ENCODE measurements around the gene SCD5.

SCD5 gene

GRCh38 chr4:82718162-82718940 is 80.2 kb downstream of the SCD5 start:
- DNase-seq: no peak

DNA sequence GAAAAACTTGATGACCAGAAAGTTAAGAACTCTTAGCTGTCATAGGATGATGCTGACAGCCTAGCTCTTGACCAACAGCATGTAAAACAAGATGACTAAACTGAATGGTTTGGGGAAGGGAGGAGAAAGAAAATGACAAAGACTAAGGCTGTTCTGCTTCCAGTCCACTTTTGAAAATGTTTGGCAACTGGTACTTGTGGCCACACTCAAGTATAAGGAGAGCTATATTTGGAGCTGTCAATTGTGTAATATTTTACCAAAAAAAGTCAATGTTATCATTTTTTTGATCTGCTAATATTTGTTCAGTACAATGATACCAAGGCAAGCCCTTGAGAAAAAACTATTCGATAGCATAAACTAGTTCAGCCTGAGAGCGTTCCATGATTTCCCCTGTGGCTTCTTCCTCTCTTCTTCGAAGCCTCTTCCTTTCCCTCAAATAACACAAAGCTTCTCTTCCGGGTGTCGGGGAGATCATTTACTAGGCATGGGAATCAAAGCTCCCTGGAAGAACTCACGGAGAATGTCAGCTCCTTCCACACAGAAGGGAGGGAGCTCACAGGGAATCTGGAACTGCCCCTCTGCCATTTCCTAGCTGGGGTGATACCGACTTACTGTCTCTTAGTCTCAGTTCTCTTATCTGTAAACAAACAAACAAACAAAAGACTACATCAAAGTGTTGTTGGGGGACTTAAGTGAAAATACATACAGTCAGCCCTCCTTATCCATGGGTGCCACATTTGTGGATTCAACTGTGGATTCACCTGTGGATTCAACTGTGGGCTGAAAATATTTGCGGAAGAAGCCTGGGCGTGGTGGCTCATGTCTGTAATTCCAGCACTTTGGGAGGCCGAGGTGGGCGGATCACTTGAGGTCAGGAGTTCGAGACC is 82.6 kb downstream of the SCD5 start:
- DNase-seq: no peak

DNA sequence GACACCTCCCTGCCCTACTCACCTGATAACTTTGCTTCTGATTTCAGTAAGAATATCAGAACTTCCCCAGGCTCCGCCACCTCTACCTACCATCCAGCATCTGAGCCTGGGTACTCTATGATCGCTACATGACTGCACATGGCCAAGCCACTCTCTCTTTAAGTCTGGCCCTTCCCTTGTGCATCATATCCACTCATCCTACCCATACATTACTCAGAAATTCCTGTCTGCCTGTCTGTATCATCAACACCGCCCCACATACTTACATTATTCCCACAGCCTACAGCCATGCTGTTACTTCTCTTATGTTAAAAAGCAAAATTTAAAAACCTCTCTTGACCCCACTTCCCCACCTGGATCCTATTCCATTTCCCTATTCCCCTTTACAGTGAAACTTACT is 84.7 kb downstream of the SCD5 start:
- DNase-seq: no peak

- no peak for DNase-seq
Observed at GRCh38 chr4:82712561-82712960, 86.0 kb downstream of the SCD5 start.

- no peak for DNase-seq
Observed at GRCh38 chr4:82711158-82711785, 87.3 kb downstream of the SCD5 start.

DNA sequence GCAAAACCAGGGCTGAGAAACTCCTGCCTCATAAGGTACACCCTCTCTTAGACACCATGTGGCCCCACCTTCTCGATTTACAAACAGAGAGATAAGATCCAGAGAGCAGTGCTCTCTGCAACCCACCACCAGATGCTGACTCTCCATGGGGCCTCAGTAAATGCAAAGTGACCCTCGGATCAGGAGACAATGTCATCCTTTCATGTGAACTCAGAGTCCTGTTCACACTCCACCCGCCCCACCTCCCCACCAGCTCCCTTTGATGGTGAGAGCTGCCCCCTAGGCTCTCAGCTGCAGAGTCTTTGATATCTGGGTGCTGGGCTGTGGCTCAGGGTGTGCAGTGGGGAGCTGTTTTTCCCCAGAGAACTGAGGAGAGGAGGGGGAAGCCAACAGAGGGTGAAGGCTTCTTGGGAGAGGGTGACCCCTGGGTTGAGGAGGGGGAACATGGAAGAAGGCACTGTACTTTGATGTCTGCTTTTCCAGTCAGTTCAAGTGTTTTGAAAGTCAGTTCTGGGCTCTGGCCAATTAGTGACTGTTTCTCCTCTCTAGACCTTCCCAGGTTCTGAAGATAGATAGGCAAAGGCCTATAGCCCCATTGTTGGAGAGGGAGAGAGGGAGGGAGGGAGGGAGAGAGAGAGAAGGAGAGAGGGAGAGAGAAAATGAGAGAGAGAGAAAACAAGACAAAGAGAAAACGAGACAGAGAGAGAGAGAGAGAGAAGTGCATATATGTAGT is 88.2 kb downstream of the SCD5 start:
- no peak for DNase-seq

GRCh38 chr4:82708982-82709381 is 89.6 kb downstream of the SCD5 start:
- no peak for DNase-seq

GRCh38 chr4:82706349-82707000 is 92.1 kb downstream of the SCD5 start:
- DNase-seq: no peak

- DNase-seq: no peak
Observed at GRCh38 chr4:82705928-82706300, 92.7 kb downstream of the SCD5 start.

DNA sequence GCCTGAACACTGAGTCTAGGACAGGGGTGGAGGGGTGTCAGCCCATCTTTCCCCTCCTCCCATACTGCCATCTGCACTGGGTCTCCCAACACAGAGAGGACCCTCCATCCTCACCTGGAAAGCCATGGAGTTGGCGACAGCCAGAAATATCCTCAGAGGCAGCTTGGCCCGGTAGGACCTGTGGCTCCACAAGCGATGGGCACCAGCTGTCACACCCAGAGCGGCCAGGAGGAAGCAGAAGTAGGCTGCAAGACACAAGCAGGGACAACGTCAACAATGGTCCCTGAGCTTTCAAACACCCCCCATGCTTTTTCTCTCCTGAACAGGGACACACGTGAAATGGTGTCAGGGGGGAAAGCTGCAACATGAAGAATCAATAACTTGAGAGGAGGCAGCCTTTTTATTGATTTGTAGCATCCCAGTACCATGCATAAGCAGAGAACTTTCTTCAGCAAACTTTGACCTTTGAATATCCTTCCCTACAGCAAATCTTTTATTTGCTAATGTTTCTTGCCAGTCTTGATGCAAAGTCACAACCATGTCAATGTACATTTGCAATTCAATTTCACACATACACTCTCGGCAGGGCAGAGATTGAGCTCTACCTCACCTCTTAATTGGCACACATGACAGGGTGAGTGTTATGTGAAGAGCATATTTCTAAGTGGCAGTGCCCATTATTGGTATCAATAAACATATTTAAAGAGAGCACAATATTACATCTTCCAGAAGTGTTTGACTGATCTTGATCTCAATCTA is 93.2 kb downstream of the SCD5 start:
- no peak for DNase-seq

GRCh38 chr4:82704156-82704555 is 94.4 kb downstream of the SCD5 start:
- no peak for DNase-seq

- DNase-seq: no peak
Observed at GRCh38 chr4:82698412-82698811, 100.2 kb downstream of the SCD5 start.

DNA sequence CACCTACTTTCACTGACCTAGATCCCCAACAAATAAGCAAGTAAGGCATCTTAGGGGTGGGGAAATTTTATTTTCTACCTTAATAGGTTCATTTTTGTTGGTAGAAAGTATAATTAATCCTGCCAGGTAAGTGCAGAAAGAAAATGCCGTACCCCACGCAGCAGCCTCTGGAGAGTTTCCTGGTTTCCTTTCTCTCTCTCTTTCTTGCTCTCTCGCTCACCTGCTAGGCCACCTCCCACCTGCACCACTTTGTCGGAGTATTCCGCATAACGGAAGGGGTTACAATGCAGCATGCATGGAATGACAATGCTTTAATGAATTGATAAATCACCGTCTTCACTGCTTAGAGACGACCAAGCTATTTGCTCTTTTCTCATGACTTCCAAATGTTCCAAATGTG is 101.0 kb downstream of the SCD5 start:
- DNase-seq: no peak

DNA sequence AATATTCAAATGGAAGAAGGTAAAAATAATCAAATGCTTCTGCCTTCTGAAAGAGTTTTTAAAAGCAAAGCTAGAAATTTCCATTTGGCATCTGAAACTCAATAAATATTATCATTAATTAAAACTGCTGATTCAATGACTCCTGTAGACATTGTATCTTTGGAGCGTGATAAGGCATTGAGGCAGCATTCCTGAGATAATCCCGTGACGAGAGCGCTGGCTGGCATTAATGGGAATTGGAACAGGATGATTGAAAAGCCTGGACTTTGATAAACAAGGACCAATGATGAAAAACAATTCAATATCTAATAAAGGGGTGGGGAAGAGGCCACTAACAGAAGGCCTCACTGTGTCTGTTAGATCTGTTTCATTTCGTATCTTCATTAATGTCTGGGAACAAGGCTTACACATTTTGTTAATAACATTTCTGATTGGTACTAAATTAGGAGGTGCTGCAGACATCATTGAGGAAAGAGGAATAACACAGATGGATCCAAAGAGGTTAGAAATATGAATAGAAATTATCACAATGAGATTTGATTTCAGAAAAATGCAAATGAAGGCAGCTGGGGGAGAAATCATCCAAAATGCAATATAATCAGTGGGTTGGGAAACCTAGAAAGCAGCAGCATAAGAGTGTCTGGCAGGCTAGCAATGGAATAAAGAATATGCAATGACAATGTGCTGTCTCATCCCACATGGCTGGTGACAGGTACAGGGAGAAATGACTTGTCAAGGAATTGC is 102.3 kb downstream of the SCD5 start:
- no peak for DNase-seq

DNA sequence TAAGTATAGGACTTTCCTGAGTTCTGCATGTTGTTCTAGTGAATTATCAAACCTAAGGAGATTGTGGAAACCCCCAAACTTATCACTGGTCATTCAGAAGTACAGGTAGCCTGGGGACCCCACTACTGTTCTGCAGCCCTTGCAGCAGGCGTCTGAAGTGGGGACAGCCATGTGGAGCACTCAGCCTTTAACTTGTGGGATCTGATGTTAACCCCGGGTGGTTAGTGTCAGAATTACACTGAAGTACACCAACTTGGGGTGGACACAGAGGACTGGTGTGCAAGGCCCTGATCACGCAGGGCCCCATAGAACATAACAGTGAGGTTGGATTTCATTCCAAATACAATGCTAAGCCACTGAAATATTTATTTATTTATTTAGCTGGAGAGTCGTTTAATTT is 103.7 kb downstream of the SCD5 start:
- DNase-seq: no peak

- DNase-seq: no peak
Observed at GRCh38 chr4:82694046-82694445, 104.5 kb downstream of the SCD5 start.

GRCh38 chr4:82692101-82692780 is 106.4 kb downstream of the SCD5 start:
- no peak for DNase-seq

- DNase-seq: no peak
Observed at GRCh38 chr4:82691431-82691830, 107.2 kb downstream of the SCD5 start.

DNA sequence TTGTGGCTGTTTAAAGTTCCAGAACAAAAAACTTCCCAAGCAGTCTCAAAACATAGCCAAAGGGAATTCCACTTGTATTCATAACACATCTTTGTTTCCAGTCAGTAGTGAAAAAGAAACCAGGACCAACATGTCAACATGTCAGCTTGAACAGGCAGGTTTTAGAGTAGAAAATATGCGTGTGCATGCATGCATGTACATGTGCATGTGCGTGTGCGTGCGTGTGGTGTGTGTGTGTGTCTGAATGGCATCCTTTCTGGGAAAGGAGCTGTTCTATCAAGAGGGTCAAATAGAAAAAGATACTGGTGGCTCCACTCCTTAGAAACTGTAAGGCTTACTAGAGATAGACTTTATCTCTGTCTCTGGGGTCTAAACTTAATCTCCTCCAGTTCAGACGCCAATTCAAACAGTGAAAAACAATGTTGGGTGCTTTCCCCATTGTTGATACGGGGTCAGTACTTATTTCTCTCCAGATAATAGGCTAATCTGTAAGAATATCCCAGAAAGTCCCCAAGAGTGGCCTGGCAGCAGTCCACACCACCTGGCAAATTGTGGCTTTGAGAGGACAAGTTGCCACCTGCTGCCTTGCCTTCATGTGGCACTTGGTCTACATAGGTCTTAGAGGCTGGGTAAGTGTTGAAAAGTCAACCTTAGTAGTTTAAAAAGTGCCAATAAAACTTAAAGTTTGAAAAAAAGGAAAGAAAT is 110.4 kb downstream of the SCD5 start:
- DNase-seq: no peak

GRCh38 chr4:82687531-82687930 is 111.1 kb downstream of the SCD5 start:
- DNase-seq: no peak

Data from NCI-H446 (cell line).